KOPT-K1 (cell line): ENCODE results near the gene FLT3LG.
A peak's percentile ranks its signal among the peaks of the same experiment; 100 is the strongest.

Experiments
- H3K27ac ChIP-seq: fragments of 200-600 bp; sonication (generic); 2 replicates; pipeline ENCODE4 v1.5.1; 2016; ENCODE audit warnings: antibody characterized with exemption, mild to moderate bottlenecking, low read depth, low read length; ENCODE audit not compliant: poor library complexity, severe bottlenecking
- H3K36me3 ChIP-seq: fragments of 200-600 bp; sonication (generic); 2 replicates; pipeline ENCODE4 v1.5.1; 2017; ENCODE audit warnings: antibody characterized with exemption, mild to moderate bottlenecking, low read length, moderate library complexity; ENCODE audit not compliant: insufficient read depth
- H3K9me3 ChIP-seq: fragments of 200-600 bp; sonication (generic); 2 replicates; pipeline ENCODE4 v1.5.1; 2017; ENCODE audit warnings: antibody characterized with exemption, low read length, mild to moderate bottlenecking; ENCODE audit not compliant: insufficient read depth, poor library complexity, severe bottlenecking

The FLT3LG gene

DNA sequence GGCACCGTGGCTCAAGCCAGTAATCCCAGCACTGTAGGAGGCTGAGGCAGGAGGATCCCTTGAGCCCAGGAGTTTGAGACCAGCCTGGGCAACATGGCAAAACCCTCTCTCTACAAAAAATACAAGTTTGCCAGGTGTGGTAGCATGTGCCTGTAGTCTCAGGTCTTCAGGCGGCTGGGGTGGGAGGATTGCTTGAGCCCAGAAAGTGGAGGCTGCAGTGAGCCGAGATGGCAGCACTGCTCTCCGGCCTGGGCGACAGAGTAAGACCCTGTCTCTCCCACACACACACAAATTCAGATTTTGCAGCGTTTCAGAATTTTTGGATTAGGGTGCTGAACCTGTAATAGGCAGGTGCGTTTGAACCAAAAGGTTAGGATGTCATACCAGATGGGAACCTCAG lies 24.5 kb downstream of the FLT3LG start:
- Histone ChIP-seq H3K36me3 (peaks cover 32% of the 10 kb centered on the region), H3K9me3 (no peaks in the 10 kb centered on the region), H3K27ac (peak overlapping the region; percentile 69)

DNA sequence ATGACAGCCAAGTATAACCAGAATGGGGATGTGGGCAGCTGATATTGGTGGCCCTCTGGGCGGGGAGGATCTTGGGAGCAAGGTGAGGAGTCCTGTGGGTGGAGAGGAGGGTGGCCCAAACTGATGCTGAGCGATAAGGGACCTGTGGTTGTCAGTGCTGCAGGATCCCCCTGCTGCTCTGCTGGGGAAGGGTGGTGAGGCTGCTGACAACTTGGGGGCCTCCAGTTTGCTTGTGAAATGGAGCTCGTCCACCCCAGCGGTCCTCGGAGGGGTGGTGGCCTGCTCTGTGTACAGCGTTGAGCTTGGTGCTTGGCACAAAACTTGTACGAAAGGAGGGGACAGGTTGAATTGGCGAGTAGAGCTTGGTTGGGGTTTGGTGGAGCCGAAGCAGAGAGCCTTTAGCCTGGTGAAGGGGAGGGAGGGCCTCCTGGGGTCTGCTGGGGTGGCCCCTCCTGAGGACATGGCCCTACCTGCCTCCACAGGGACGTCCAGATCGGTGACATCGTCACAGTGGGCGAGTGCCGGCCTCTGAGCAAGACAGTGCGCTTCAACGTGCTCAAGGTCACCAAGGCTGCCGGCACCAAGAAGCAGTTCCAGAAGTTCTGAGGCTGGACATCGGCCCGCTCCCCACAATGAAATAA lies 25.1 kb downstream of the FLT3LG start:
- no peaks in the 10 kb centered on the region for H3K9me3 ChIP-seq
- H3K27ac ChIP-seq = peak overlapping the region; percentile 69
- peaks cover 31% of the 10 kb centered on the region for H3K36me3 ChIP-seq

DNA sequence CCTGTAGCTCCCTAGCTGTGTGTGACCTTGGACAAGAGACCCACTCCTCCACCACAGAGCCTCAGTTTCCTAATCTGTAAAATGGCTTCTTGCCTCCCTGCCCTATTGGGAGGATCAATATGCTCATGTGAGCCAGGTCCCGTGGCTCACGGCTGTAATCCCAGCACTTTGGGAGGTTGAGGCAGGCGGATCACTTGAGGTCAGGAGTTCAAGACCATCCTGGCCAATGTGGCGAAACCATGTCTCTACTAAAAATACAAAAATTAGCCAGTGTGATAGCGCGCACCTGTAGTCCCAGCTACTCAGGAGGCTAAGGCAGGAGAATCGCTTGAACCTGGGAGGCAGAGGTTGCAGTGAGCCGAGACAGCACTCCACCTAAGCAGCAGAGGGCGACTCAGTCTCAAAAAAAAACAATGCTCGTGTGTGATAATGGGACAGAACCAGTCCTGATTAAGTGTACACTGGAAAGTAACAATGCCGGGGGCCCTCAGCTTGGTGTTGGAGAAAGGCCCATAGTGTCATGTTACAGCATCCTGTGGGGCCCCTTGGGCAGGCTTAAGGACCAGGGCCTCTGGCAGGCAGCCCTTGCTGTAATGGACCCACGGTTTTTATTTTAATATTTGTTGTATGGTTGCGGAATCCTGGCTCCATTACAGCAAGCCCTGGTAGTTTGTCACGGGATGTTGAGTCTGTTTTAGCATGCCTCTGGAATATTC lies 29.0 kb downstream of the FLT3LG start:
- H3K27ac ChIP-seq = no peak overlapping the region
- peaks cover 22% of the 10 kb centered on the region for H3K36me3 ChIP-seq
- no peaks in the 10 kb centered on the region for H3K9me3 ChIP-seq

DNA sequence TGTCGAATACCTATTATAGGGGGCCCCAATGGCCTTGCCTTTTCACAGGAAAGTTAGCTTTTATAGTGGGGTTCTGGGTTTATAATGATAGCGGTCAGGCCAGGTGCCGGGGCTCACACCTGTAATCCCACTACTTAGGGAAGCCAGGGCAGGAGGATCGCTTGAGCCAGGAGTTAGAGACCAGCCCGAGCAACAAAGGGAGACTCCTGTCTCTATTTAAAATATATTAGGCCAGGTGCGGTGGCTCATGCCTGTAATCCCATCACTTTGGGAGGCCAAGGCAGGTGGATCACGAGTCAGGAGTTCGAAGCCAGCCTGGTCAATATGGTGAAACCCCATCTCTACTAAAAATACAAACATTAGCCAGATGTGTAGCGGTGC lies 29.6 kb downstream of the FLT3LG start:
- no peak overlapping the region for H3K27ac ChIP-seq

DNA sequence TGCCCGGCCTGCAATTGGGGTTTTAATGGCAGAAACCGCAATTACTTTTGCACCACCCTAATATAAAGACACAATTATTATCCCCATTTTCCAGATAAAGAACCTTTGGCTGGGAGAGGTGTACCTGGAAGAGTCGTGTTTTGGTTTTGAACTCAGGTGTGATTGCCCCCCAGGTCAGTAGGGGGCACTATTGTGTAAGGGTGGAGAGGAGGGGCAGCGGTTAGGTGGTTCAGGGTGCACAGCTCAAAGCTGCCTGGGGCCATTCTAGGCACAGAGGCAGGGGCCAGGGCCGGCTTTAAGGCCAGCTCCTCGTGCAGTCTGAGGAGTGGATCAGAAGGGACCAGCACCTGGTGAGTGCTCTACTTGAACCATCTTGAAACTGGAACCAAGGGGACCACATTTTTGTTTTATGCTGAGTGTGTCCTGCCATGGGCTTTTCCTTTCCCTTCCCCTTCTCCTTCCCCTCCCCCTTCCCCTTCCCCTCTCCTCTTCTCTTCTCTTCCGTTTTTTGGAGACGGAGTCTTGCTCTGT lies 32.6 kb downstream of the FLT3LG start:
- Histone ChIP-seq H3K36me3 (no peaks in the 10 kb centered on the region), H3K9me3 (no peaks in the 10 kb centered on the region), H3K27ac (no peak overlapping the region)

More for the DNA sequence above, 29.6 kb downstream of the FLT3LG start:
- Histone ChIP-seq H3K36me3 (peaks cover 16% of the 10 kb centered on the region), H3K9me3 (no peaks in the 10 kb centered on the region)

DNA sequence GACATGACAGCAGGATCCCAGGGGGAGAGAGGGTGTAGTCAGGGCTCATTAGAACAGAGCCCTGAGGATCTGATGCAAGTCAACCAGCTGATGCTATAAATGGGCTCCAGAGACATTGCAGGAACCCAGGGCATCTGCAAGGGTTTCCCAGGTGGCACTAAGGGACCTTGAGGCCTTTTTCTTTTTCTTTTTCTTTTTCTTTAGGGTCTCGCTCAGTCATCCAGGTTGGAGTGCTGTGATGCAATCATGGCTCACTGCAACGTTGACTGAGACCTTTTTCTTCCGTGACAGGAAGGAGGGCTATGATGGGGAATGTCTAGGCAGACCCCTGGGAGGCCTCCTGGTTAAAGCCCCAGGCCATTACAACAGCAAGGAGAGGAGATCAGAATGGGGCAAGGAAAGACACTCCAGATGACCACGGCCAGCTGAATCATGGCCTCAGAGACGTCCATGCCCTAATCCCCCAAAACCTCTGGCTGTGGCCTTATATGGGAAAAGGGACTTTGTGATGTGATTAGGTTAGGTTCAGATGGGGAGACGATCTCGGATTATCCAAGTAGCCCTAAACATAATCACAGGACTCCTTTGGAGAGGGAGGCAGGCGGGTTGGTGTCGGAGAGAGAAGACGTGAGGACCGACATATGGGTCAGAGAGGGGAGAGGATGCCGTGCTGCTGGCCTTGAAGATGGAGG lies 33.9 kb downstream of the FLT3LG start:
- Histone ChIP-seq H3K36me3 (no peaks in the 10 kb centered on the region), H3K27ac (no peak overlapping the region), H3K9me3 (no peaks in the 10 kb centered on the region)

DNA sequence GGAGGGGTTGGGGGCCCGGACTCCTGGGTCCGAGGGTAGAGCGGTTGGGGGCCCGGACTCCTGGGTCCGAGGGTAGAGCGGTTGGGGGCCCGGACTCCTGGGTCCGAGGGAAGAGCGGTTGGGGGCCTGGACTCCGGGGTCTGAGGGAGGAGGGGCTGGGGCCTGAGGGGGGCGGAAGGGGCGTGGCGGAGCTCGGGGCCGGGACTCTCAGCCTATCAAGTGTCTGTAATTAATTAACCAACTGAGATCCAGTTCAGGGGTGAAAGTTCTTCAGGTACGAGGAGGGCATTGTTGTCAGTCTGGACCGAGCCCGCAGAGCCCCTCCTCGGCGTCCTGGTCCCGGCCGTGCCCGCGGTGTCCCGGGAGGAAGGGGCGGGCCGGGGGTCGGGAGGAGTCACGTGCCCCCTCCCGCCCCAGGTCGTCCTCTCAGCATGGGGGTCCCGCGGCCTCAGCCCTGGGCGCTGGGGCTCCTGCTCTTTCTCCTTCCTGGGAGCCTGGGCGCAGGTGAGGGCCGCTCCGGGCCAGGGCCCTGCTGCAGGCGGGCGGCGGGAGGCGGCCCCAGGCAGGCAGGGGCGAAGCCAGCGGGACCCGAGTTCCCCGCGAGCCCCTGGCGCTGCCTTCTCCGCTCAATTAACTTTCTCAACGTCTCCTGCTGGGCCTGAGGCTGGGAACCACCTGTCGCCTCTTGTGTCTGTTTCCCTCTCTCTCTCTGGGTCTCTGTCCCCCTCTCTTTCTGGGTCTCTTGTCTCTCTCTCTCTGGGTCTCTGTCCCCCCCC lies 39.1 kb downstream of the FLT3LG start:
- Histone ChIP-seq H3K9me3 (no peaks in the 10 kb centered on the region), H3K36me3 (no peaks in the 10 kb centered on the region), H3K27ac (peak overlapping the region; percentile 57)

DNA sequence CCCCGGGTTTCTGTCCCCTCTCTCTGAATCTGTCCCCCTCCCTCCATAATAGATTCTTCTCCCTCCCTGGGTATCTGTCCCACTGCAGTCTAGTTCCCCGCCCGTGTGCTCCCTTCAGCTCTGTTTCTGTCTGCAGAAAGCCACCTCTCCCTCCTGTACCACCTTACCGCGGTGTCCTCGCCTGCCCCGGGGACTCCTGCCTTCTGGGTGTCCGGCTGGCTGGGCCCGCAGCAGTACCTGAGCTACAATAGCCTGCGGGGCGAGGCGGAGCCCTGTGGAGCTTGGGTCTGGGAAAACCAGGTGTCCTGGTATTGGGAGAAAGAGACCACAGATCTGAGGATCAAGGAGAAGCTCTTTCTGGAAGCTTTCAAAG lies 39.7 kb downstream of the FLT3LG start:
- peak overlapping the region; percentile 57 for H3K27ac ChIP-seq
- no peaks in the 10 kb centered on the region for H3K36me3 ChIP-seq

DNA sequence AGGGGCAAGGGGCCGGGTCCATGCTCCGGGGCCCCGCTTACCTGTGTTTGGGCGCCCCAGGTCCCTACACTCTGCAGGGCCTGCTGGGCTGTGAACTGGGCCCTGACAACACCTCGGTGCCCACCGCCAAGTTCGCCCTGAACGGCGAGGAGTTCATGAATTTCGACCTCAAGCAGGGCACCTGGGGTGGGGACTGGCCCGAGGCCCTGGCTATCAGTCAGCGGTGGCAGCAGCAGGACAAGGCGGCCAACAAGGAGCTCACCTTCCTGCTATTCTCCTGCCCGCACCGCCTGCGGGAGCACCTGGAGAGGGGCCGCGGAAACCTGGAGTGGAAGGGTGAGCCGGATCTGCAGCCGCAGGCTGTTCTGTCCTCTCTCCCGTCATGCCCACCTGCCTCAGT lies 40.1 kb downstream of the FLT3LG start:
- Histone ChIP-seq H3K27ac (no peak overlapping the region), H3K9me3 (no peaks in the 10 kb centered on the region), H3K36me3 (no peaks in the 10 kb centered on the region)

More for the DNA sequence above, 39.7 kb downstream of the FLT3LG start:
- no peaks in the 10 kb centered on the region for H3K9me3 ChIP-seq

DNA sequence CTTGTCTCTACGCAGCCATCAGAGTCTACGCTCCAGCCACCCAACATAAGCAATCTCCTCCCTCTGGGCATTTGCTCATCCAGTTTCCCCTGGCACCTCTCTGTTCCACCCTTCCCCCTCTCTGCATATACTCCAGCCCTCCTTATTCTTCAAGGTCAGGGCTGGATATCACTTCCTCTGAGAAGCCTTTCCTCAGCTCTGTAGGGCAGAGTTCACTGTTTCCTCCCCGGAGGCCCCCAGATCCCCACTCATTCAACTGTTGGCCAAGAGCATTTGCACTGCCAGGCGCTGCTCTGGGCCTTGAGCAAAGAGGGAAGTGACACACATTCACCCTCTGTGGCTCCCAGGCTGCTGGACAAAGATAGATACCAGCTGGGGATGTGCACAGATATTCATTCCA lies 41.8 kb downstream of the FLT3LG start:
- no peaks in the 10 kb centered on the region for H3K36me3 ChIP-seq
- no peak overlapping the region for H3K27ac ChIP-seq
- no peaks in the 10 kb centered on the region for H3K9me3 ChIP-seq

DNA sequence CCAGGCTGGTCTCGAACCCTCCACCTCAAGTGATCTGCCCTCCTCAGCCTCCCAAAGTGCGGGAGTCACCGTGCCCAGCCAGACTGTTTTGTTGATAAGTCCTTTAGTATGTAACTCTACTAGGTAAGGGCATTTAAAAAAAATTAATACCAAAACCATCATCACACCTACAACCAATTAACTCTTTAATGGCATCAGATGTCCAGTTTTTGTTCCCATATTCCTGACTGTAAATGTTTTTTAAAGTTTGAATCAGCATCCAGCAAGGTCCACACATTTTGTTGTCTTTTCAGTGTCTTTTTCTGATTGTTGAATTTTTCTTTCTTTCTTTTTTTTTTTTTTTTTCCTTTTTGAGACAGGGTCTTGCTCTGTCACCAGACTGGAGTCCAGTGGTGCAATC lies 44.0 kb downstream of the FLT3LG start:
- Histone ChIP-seq H3K36me3 (no peaks in the 10 kb centered on the region), H3K27ac (no peak overlapping the region), H3K9me3 (no peaks in the 10 kb centered on the region)

DNA sequence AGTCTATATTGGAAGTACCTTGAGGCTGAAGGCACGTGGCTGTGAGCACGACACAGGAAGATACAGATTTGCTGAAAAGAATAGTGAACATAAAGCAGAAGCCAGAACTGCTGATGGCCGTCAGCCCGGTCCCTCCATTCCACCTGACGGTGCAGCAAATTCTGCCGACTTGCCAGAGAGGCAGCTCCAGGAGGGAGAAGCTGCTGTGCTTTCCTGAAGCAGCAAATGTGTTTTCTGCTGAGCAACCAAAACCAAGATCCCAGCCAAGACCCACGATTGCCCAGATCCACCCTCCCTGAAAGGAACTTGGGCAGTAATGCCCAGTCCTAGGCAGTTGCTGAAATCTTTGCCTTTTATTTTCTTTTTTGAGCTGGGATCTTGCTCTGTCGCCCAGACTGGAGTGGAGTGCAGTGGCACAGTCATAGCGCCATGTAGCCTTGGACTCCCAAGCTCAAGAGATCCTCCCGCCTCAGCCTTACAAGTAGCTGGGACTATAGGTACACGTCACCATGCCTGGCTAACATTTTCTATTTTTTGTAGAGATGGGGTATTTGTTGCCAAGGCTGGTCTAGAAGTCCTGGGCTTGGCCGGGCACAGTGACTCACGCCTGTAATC lies 46.8 kb downstream of the FLT3LG start:
- H3K27ac ChIP-seq = no peak overlapping the region

DNA sequence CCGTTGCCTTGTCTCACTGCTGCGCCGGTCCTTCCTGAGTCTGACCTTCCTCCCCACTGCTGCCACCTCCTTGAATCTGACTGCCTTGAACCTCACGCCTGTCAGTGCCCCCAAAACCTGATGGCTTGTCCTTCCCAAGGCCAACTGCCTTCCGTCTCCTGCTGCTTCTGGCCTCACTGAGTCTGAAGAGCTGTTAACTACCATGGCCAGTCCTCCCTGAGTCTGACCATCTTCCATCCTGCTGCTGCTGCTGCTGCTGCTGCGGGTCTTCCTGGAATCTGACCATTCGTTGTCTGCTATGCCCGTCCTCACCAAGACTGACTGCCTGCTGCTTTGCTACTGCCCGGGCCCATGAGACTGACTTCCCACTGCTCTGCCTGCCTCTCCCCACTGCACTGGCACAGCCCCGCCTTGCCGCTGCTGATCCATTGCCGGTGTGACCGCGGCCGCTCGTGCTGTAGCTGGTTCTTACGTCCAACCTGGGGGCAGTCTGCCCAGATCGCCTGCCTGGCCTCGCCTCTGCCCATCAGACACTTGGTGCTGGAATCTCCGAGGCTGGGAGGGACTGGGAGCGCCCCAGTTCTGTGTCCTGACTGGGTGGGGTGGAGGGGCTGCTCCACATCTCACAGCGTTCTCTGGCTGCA lies 50.9 kb downstream of the FLT3LG start:
- Histone ChIP-seq H3K36me3 (no peaks in the 10 kb centered on the region), H3K27ac (no peak overlapping the region), H3K9me3 (no peaks in the 10 kb centered on the region)

More for the DNA sequence above, 46.8 kb downstream of the FLT3LG start:
- no peaks in the 10 kb centered on the region for H3K36me3 ChIP-seq
- no peaks in the 10 kb centered on the region for H3K9me3 ChIP-seq

DNA sequence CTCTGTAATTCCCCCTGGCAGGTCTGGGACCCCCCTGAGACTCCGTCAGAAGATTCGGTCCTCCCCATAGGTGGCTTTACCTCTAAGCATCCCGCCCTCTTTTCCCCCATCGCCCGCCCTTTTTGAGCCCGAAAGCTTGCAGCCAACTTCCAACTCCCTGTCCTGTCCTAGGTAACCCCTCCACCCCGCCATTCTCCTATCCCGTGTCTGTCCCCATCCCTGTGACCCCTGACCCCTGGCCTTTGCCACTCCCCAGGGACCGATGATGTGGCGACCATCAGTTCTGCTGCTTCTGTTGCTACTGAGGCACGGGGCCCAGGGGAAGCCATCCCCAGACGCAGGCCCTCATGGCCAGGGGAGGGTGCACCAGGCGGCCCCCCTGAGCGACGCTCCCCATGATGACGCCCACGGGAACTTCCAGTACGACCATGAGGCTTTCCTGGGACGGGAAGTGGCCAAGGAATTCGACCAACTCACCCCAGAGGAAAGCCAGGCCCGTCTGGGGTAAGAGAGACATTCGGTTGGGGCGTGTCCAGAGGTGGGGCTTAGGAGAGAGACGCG lies 54.3 kb downstream of the FLT3LG start:
- Histone ChIP-seq H3K9me3 (no peaks in the 10 kb centered on the region), H3K36me3 (no peaks in the 10 kb centered on the region), H3K27ac (no peak overlapping the region)
